Measurements from ENCODE around the gene FOXI1.

Gene FOXI1

DNA sequence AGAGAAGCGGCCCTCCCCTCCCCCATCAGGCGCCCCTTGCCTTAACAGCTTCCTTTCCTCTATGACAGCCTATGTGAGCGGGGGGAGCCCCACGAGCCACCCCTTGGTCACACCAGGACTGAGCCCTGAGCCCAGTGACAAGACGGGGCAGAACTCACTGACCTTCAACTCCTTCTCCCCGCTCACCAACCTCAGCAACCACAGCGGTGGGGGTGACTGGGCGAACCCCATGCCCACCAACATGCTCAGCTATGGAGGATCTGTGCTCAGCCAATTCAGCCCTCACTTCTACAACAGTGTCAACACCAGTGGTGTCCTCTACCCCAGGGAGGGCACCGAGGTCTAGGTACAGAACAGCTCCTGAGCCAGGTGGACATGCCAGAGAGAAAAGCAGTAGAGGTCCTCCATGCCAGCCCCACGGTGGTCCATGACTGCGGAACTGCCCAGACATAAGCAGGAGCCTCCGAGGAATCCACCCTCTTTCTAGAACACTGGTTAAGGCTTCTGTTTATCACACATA is 2.6 kb downstream of the FOXI1 start:
- Mint-ChIP-seq H3K4me1 (ENCODE audit: low read depth) (no peaks in the 10 kb centered on the region), H3K27me3 (peaks cover 9% of the 10 kb centered on the region), H3K27ac (no peak overlapping the region), H3K9me3 (no peaks in the 10 kb centered on the region), H3K36me3 (ENCODE audit: low read depth) (no peaks in the 10 kb centered on the region), H3K4me3 (no peak overlapping the region)

DNA sequence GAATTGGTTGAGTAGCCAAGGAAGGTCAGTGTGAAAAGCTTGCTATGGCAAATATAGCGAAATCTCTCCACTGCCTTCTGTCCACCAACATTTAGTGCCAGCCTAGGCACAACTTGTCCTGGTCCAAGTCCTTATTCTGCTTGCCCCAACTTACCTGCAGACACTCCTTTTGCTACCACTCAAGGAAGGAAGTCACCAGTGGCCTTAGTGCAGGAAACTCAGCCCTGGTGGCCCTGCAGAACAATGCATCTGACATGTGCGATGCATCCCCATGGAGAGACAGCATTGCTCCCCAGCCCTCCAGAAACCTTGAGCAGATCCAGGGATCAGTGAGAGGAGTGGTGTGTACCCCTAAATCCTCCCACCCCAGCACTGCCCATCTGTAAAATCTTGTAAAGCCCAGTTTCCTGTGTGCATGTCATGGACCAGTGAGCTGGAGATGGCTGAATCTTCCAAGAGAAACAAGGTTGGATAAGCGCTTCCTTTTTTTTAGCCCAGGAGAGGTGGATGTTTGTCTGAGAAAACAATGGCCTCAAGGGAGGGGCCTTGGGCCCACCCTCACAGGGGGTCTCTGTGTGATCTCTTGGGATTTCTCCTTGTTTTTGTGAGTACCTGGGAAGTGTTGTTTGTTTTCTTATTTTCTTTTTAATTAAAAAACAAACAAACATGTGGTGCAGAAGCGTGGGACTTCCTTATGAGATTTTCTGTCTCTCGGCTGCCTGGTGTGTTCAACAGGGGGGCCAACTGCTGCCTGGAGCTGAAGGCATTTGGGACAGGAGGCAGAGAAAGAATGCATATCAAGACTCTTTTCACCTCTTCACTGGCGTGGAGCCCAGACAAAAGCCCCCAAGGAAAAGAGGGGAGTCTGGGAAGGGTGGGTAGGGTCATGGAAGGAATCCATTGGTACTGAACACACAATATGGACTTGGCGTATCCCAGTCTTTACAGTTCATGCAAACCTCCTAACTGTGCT is 3.6 kb downstream of the FOXI1 start:
- Mint-ChIP-seq H3K4me3 (no peak overlapping the region), H3K4me1 (ENCODE audit: low read depth) (no peaks in the 10 kb centered on the region), H3K9me3 (no peaks in the 10 kb centered on the region), H3K27me3 (peaks cover 9% of the 10 kb centered on the region), H3K36me3 (ENCODE audit: low read depth) (no peaks in the 10 kb centered on the region), H3K27ac (no peak overlapping the region)

DNA sequence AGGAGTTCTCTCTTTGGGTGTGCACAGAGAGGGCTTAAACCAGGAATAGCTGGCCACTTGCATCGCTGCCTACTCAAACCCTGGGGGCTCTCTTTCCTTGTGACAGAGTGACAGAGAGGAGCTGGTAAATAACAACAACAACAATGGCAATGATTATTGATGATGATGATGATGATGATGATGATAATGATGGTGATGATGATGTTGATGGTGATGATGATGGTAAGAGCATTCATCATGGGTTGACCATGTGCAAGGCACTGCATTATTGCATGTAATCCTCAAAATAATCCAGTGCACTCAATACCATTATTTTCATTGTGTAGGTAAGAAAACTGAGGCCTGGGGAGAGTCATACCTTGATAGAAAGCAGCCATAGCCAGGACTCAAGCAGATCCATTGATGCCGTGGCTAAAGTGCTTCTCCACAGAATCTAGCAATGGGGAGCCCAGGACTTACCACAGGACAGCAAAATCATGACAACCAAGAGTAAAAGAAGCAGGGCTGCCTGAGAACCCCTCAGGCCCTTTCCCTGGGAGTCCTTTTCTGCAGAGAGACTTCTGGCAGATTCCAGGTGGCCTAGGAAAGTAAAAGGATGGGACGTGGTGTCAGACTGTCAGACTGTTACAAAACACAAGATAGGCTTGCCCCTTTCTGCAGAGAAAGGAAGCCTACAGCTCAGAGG is 4.8 kb downstream of the FOXI1 start:
- Mint-ChIP-seq H3K36me3 (ENCODE audit: low read depth) (no peaks in the 10 kb centered on the region), H3K27me3 (peaks cover 4% of the 10 kb centered on the region), H3K4me1 (ENCODE audit: low read depth) (no peaks in the 10 kb centered on the region), H3K27ac (no peak overlapping the region), H3K9me3 (no peaks in the 10 kb centered on the region), H3K4me3 (no peak overlapping the region)

DNA sequence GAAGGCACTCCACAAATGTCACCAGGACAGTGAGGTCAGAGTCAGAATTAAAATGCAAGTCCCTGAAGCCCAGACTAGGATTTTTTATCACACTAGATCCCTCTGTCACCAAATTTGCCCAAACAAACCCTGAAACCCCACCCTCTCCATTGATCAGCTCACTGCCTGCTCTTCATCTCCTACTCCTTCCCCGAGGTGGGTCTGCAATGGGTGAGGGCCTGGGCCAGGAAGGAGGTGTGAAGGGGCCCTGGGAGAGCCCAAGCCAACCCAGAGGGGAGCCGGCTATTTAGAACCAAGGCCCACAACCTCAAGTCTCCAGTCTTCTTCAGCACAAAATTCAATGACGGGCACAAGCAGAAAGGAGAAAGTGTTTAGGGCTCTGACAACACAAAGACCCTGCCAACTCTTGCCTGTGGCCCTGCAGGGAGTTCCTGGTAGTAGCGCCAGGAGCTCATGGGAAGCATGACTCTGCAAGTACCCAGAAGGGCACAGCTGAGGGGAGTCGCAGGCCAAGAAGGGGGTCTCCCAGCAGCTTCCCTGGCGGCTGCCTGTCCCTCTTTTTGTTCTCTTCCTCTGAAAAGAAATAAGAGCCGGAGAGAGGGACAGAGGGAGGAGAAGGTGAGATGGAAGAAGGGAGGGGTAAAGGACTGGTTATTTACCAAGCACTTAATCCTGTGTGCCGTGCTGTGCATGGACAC is 5.5 kb downstream of the FOXI1 start:
- H3K4me3 Mint-ChIP-seq, result no peak overlapping the region
- H3K27me3 Mint-ChIP-seq, result peaks cover 3% of the 10 kb centered on the region
- H3K9me3 Mint-ChIP-seq, result no peaks in the 10 kb centered on the region
- no peaks in the 10 kb centered on the region for H3K36me3 Mint-ChIP-seq (ENCODE audit: low read depth)
- no peak overlapping the region for H3K27ac Mint-ChIP-seq
- H3K4me1 Mint-ChIP-seq (ENCODE audit: low read depth), result no peaks in the 10 kb centered on the region

DNA sequence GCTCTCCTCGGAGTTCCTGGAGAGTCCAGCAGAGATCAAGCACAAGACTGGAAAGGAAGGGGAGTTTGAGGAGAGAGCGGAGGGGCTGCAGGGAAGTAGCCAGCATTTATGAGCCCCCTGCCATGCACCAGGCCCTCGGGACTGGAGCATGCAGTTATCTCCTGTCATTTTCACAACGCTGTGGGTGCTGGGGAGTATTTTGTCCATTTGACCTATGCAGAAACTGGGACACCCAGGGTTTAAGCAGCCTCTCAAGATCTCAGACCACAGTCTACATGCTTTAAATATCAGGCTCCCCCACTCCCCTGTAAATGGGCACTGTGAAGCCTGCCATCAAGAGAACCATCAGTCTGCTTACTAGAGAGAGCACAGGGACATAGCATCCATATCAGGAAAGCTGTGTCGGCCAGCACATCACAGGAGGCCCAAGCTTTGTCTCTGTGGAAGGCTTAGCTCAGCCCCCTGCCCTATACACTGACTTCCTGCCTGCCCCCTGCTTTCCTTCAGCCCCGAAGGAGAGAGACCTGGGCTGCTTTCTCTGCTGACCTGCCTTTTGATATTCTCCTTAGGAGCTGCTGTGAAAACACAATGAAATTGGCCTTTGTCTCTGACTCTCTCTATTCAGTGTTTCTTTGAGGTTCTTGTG is 7.3 kb downstream of the FOXI1 start:
- no peaks in the 10 kb centered on the region for H3K27me3 Mint-ChIP-seq
- no peaks in the 10 kb centered on the region for H3K9me3 Mint-ChIP-seq
- no peak overlapping the region for H3K27ac Mint-ChIP-seq
- H3K4me3 Mint-ChIP-seq, result no peak overlapping the region
- no peaks in the 10 kb centered on the region for H3K36me3 Mint-ChIP-seq (ENCODE audit: low read depth)
- H3K4me1 Mint-ChIP-seq (ENCODE audit: low read depth), result no peaks in the 10 kb centered on the region

DNA sequence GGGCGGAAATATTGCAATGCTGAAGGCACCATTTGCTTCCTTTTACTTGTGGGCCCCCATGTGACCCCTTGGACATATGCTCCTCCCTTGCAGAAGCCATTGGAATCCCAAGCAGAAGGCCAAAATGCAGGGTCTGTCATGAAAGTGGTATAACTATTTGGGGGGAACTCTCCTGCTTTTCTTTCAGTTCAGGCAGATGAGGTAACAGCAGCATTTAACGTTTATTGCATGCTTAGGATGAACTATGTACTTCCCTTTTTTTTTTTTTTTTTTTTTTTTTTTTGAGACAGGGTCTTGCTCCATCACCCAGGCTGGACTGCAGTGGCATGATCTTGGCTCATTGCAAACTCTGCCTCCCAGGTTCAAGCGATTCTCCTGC is 7.8 kb downstream of the FOXI1 start:
- Mint-ChIP-seq H3K27ac (no peak overlapping the region), H3K9me3 (no peaks in the 10 kb centered on the region), H3K36me3 (ENCODE audit: low read depth) (no peaks in the 10 kb centered on the region), H3K27me3 (no peaks in the 10 kb centered on the region), H3K4me3 (no peak overlapping the region), H3K4me1 (ENCODE audit: low read depth) (no peaks in the 10 kb centered on the region)

DNA sequence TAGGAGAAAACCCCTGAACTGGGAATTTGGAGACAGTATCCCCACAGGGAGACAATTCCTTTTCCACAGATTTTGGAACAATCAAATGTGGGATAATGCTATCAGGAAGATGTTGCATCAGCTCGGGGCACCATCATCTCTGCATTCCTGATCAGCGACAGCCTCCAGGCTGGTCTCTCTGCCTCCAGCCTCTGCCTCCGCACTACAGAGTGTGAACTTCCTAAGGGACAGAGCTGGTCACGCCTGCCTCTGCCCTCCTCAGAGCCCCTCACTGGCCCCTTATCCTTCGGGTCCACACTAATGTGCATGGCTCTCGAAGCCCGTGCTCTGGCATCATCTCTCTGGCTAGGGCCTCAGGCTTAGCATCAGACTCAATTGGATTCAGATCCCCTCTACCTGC is 8.6 kb downstream of the FOXI1 start:
- H3K9me3 Mint-ChIP-seq, result no peaks in the 10 kb centered on the region
- no peaks in the 10 kb centered on the region for H3K4me1 Mint-ChIP-seq (ENCODE audit: low read depth)
- H3K36me3 Mint-ChIP-seq (ENCODE audit: low read depth), result no peaks in the 10 kb centered on the region
- no peaks in the 10 kb centered on the region for H3K27me3 Mint-ChIP-seq
- no peak overlapping the region for H3K27ac Mint-ChIP-seq
- no peak overlapping the region for H3K4me3 Mint-ChIP-seq

DNA sequence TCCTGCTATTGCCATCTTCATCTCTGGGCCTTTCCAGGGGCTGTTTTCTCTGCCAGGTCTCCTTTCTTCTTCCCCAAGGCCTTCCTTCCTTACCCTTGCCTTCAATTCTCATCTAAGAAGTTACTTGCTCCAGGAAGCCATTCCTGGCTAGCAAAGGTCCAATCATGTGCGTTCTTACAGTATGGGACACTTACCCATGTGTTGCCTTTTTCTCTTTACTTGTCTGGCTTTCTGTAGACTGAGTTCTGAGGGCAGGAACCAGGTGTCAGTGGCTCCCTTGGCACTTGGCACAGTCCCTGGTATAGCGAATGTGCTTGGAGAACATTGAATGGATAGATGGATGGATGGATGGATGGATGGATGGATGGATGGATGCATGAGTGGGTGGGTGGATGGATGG is 10.2 kb downstream of the FOXI1 start:
- H3K36me3 Mint-ChIP-seq (ENCODE audit: low read depth), result no peaks in the 10 kb centered on the region
- H3K4me3 Mint-ChIP-seq, result no peak overlapping the region
- H3K27ac Mint-ChIP-seq, result no peak overlapping the region
- no peaks in the 10 kb centered on the region for H3K9me3 Mint-ChIP-seq
- H3K27me3 Mint-ChIP-seq, result peaks cover 5% of the 10 kb centered on the region
- no peaks in the 10 kb centered on the region for H3K4me1 Mint-ChIP-seq (ENCODE audit: low read depth)

DNA sequence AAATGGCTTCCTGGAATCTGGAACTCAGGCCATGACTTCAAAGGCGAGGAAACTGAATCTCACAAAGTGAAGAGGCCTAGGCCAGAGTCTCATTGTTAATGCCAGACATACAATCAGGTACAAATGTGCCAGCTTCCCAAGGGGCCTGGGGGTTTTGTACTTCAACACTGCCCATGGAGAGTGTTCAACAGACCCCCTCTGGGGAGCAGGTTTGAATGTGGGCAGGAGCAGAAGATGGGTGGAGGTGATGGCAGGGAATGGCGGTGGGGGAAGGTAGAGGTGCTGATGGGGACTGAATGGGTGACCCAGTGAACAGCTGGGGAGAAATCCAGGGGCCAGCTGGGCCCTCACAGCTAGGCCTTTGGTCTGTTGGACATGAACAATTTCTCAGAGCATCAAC is 12.0 kb downstream of the FOXI1 start:
- Mint-ChIP-seq H3K27me3 (peaks cover 5% of the 10 kb centered on the region), H3K27ac (no peak overlapping the region), H3K36me3 (ENCODE audit: low read depth) (no peaks in the 10 kb centered on the region), H3K4me3 (no peak overlapping the region), H3K4me1 (ENCODE audit: low read depth) (no peaks in the 10 kb centered on the region), H3K9me3 (no peaks in the 10 kb centered on the region)

DNA sequence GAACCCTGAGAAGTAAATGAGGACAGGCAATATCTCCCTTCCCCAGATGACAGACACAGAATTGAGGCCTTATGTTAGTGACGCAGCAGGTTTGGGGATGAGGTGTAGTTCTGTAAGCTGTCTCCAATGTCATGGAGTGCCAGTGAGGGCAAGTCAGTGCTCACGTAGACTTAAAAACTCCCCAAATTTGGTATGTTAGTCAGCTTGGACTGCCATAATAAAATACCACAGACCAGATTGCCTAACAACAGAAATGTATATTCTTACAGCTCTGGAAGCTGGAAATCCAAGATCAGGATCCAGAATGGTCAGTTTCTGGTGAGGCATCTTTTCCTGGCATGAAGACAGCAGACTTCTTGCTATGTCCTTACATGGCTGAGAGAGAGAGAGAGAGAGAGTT is 14.9 kb downstream of the FOXI1 start:
- Mint-ChIP-seq H3K36me3 (ENCODE audit: low read depth) (peaks cover under 1% of the 10 kb centered on the region), H3K4me1 (ENCODE audit: low read depth) (no peaks in the 10 kb centered on the region), H3K27me3 (peaks cover 12% of the 10 kb centered on the region), H3K9me3 (peaks cover 4% of the 10 kb centered on the region), H3K27ac (no peak overlapping the region), H3K4me3 (no peak overlapping the region)

DNA sequence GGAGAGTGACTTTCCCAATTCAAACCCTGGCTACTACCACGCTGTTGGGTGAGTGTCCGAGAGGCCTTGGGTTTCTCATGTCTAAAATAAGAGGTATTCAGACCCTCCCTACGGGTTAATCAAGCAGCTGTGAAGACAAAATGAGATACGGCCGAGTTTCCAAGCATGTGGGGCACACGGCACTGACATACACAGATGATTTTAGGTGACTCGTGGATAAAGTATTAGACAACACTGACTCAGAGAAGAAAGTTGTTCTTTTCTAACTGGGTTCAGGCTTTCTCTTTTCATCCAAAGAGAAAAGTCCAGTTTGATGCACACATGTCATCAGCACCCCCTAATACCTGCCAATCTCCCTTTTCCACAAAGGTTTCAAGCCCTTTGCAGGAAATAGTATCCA is 15.6 kb downstream of the FOXI1 start:
- peaks cover 11% of the 10 kb centered on the region for H3K9me3 Mint-ChIP-seq
- peaks cover 8% of the 10 kb centered on the region for H3K36me3 Mint-ChIP-seq (ENCODE audit: low read depth)
- no peak overlapping the region for H3K27ac Mint-ChIP-seq
- peaks cover 20% of the 10 kb centered on the region for H3K27me3 Mint-ChIP-seq
- no peaks in the 10 kb centered on the region for H3K4me1 Mint-ChIP-seq (ENCODE audit: low read depth)
- no peak overlapping the region for H3K4me3 Mint-ChIP-seq

DNA sequence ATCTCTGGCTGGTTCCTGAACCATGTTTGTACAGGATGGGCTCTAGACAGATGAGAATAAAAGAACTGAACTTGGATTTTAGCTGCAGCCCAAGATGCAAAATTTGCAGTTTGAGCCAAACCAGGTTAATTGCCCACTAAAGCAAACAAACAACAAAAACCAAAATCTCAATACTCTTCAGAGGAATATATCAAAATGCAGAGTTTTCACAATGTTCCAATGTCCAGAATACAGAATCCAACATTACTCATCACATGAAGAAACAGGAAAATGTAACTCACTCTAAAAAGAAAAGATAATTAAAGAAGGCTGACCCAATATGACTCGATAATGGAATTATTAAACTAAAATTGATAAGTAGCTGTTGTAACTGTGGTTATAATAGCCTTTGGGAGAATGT is 20.4 kb downstream of the FOXI1 start:
- H3K4me3 Mint-ChIP-seq, result no peak overlapping the region

DNA sequence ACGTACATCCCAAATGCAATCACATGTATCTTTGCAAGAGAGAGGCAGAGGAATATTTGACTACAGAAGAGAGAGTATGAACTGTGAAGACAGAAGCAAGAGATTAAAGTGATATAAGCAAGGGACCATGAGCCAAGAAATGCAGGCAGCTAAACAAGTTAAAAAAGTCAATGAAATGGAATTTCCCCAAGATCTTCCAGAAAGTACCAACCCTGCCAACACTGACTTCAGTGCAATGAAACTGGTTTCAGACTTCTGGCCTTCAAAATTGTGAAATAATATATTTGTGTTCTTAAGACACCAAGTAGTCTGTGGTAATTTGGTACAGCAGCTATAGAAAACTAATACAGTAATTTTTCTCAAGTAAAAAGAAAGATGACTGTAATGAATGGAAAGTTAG is 20.9 kb downstream of the FOXI1 start:
- no peak overlapping the region for H3K4me3 Mint-ChIP-seq
- H3K9me3 Mint-ChIP-seq, result peaks cover 22% of the 10 kb centered on the region
- H3K27ac Mint-ChIP-seq, result no peak overlapping the region
- H3K4me1 Mint-ChIP-seq (ENCODE audit: low read depth), result no peaks in the 10 kb centered on the region
- peaks cover 10% of the 10 kb centered on the region for H3K36me3 Mint-ChIP-seq (ENCODE audit: low read depth)
- peaks cover 37% of the 10 kb centered on the region for H3K27me3 Mint-ChIP-seq

More for the DNA sequence above, 20.4 kb downstream of the FOXI1 start:
- no peaks in the 10 kb centered on the region for H3K4me1 Mint-ChIP-seq (ENCODE audit: low read depth)
- peaks cover 37% of the 10 kb centered on the region for H3K27me3 Mint-ChIP-seq
- peaks cover 22% of the 10 kb centered on the region for H3K9me3 Mint-ChIP-seq
- H3K27ac Mint-ChIP-seq, result no peak overlapping the region
- H3K36me3 Mint-ChIP-seq (ENCODE audit: low read depth), result peaks cover 10% of the 10 kb centered on the region

DNA sequence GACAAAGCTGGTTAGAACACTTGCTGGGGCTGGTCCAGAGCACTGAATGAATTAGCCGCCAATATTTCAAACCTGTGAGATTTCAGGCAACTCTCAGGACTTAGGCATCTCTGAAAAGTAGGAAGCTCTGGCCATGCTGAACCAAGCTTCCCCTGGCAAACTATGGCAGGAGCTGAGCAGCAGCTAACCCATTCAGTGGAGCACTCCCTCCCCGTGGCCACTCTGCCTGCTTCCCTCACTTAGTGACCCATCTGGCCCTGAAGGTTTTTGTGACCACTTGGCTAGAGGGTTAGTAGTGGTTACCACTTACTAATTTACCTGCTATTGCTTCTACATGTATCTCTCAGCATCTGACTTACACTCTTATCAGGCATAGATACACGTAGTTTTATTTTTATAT is 25.5 kb downstream of the FOXI1 start:
- H3K27ac Mint-ChIP-seq, result no peak overlapping the region
- H3K4me1 Mint-ChIP-seq (ENCODE audit: low read depth), result no peaks in the 10 kb centered on the region
- H3K9me3 Mint-ChIP-seq, result peaks cover 11% of the 10 kb centered on the region
- H3K4me3 Mint-ChIP-seq, result no peak overlapping the region
- peaks cover 29% of the 10 kb centered on the region for H3K27me3 Mint-ChIP-seq
- peaks cover 3% of the 10 kb centered on the region for H3K36me3 Mint-ChIP-seq (ENCODE audit: low read depth)
